ENCODE data around the gene PTPRT. TPM values are rescaled to one million over a fixed set of nuclear protein-coding genes. Genes with fewer than 3 reads are reported as not detected.

Gene PTPRT
- total and polyA plus RNA-seq, 2 of the 13 experiments (the other 11 are each of a cell fraction or from before 2014, with no cell fraction given) = under 0.01 to 0.09 TPM

DNA sequence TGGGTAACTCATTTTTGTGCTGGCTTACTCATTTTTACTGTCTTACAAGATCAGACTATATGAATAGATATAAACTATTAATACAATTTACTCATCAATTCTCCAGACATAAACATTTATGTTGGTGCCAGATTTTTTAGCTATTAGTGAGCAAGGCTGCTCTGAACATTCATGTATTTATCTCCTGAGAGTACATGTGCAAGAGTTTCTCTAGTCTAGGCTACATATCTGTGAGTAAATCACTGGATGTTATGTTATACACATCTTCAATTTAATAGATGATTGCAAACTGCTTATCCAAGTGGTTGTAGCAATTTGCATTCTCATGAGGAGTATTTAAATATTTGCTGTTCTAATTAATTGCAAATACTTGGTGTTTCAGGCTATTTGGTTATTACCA is 687.1 kb downstream of the PTPRT start (continued):
- TF ChIP-seq, protein P1, sequence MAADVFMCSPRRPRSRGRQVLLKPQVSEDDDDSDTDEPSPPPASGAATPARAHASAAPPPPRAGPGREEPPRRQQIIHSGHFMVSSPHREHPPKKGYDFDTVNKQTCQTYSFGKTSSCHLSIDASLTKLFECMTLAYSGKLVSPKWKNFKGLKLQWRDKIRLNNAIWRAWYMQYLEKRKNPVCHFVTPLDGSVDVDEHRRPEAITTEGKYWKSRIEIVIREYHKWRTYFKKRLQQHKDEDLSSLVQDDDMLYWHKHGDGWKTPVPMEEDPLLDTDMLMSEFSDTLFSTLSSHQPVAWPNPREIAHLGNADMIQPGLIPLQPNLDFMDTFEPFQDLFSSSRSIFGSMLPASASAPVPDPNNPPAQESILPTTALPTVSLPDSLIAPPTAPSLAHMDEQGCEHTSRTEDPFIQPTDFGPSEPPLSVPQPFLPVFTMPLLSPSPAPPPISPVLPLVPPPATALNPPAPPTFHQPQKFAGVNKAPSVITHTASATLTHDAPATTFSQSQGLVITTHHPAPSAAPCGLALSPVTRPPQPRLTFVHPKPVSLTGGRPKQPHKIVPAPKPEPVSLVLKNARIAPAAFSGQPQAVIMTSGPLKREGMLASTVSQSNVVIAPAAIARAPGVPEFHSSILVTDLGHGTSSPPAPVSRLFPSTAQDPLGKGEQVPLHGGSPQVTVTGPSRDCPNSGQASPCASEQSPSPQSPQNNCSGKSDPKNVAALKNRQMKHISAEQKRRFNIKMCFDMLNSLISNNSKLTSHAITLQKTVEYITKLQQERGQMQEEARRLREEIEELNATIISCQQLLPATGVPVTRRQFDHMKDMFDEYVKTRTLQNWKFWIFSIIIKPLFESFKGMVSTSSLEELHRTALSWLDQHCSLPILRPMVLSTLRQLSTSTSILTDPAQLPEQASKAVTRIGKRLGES (CRISPR knock-in tag; IDR thresholded peaks at IDR 0.05; ENCODE audit: borderline replicate concordance) = no peak
- TF ChIP-seq, protein P2, sequence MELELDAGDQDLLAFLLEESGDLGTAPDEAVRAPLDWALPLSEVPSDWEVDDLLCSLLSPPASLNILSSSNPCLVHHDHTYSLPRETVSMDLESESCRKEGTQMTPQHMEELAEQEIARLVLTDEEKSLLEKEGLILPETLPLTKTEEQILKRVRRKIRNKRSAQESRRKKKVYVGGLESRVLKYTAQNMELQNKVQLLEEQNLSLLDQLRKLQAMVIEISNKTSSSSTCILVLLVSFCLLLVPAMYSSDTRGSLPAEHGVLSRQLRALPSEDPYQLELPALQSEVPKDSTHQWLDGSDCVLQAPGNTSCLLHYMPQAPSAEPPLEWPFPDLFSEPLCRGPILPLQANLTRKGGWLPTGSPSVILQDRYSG (CRISPR knock-in tag; IDR thresholded peaks at IDR 0.05) = no peak

DNA sequence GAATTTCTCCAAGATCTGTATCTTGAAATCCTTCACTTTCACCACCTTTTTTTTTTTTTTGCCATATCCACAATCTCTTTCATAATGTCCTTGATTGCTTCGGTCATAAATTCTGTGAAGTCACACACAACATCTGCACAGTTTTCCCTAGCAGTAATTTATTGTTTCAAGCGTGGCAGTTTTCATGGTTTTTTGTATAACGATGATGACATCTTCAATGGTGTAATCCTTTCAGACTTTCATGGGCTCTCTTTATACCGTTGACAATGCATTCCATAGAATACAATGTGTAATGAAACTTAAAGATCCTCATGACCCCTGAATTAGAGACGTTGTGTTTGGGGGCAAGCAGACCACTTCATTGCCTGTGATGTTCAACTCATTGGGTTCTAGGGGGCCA is 693.1 kb downstream of the PTPRT start:
- Histone ChIP-seq H3K4me1 (ENCODE audit: insufficient read depth, low read length) (no peaks in the 10 kb centered on the region), H3K36me3 (replicated peaks in 1 of 2; ENCODE audit: control insufficient read depth in 1 of 2, insufficient read depth in 2 of 2, low read length in 2 of 2) (no peaks in the 10 kb centered on the region), H3K4me2 (ENCODE audit: low read depth, low read length) (no peak overlapping the region), H2AFZ (ENCODE audit: low read length) (no peak overlapping the region), H3K9me3 (ENCODE audit: low read length) (no peaks in the 10 kb centered on the region), H3K79me2 (ENCODE audit: insufficient read depth, low read length) (no peaks in the 10 kb centered on the region), H3K27ac (ENCODE audit: extremely low read length, insufficient read depth, low read length) (no peak overlapping the region), H4K20me1 (ENCODE audit: insufficient read depth, low read length) (no peaks in the 10 kb centered on the region), H3K4me3 (replicated peaks in 1 of 3; ENCODE audit: insufficient read depth in 1 of 3, low read depth in 2 of 3, low read length in 3 of 3) (no peak overlapping the region), H3K9ac (ENCODE audit: insufficient read depth, low read depth, low read length) (no peak overlapping the region), H3K27me3 (ENCODE audit: control insufficient read depth in 1 of 2, insufficient read depth in 2 of 2, low read length in 2 of 2) (no peaks in the 10 kb centered on the region)
- ChIA-PET CTCF (ENCODE audit: low intra/inter-chr PET ratio, low total read pairs) (no interaction called here), POLR2A (no interaction called here)
- FAIRE-seq (no peak), ATAC-seq (no peak), DNase-seq (ENCODE audit: low spot score) (no peak)
- BruUV-seq (replicated peaks) = no TSS peak
- intact Hi-C loops (cut with micrococcal nuclease; ENCODE audit: unreplicated experiment) (no loop called here), in situ Hi-C loops (cut with HindIII; ENCODE audit: extremely low pct_ligation_motif_present, low pct_unique_long_range_greater_than_20kb) (no loop called here)
- WGBS (ENCODE audit: low lambda C conversion rate) = 3% methylated on average over 5 of the region's 5 CpGs
- TF ChIP-seq ZNF530 (CRISPR knock-in tag; IDR thresholded peaks at IDR 0.05; ENCODE audit: low read depth) (no peak), ATF7 (IDR thresholded peaks at IDR 0.05) (peak; percentile 62), ATF7 (CRISPR knock-in tag; IDR thresholded peaks at IDR 0.05) (no peak)
